Measurements from ENCODE around the gene TEAD2.

GRCh38 chr19:49374665-49375434 lies 12.6 kb upstream of the TEAD2 start:
- TF ChIP-seq CTCF (IDR thresholded peaks at IDR 0.05 in 8 of 11, conservative IDR thresholded peaks at IDR 0.05 in 3 of 11) (no peak), POLR2AphosphoS5 (IDR thresholded peaks at IDR 0.05) (no peak), POLR2A (IDR thresholded peaks at IDR 0.05) (no peak)
